Hypothalamus (tissue), 51 donors: ENCODE measurements around the gene TPSD1.
"Not testable (repeated sequence)": the region's sequence is repeated elsewhere in the genome, so short reads cannot be mapped to it uniquely, and the experiment has no call there.

Source experiments
- DNase-seq, 51 donors: peaks; one replicate each; lab custom pipeline; 2025; lab: John Stamatoyannopoulos, UW

Gene TPSD1

DNA sequence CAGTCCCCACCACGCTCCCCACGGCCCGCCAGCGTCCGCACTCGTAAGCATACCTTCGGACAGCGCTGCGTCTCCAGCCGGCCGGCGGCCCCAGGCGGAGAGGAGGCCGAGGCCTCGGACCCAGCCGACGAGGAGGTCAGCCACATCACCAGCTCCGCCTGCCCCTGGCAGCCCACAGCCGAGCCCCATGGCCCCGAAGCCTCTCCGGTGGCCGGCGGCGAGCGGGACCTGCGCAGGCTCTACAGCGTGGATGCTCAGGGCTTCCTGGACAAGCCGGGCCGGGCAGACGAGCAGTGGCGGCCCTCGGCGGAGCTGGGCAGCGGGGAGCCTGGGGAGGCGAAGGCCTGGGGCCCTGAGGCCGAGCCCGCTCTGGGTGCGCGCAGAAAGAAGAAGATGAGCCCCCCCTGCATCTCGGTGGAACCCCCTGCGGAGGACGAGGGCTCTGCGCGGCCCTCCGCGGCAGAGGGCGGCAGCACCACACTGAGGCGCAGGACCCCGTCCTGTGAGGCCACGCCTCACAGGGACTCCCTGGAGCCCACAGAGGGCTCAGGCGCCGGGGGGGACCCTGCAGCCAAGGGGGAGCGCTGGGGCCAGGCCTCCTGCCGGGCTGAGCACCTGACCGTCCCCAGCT, 35.7 kb upstream of the TPSD1 start:
- DNase-seq, result no peak

- DNase-seq, result no peak
Measured at GRCh38 chr16:1220841-1221627, 34.8 kb upstream of the TPSD1 start.

DNA sequence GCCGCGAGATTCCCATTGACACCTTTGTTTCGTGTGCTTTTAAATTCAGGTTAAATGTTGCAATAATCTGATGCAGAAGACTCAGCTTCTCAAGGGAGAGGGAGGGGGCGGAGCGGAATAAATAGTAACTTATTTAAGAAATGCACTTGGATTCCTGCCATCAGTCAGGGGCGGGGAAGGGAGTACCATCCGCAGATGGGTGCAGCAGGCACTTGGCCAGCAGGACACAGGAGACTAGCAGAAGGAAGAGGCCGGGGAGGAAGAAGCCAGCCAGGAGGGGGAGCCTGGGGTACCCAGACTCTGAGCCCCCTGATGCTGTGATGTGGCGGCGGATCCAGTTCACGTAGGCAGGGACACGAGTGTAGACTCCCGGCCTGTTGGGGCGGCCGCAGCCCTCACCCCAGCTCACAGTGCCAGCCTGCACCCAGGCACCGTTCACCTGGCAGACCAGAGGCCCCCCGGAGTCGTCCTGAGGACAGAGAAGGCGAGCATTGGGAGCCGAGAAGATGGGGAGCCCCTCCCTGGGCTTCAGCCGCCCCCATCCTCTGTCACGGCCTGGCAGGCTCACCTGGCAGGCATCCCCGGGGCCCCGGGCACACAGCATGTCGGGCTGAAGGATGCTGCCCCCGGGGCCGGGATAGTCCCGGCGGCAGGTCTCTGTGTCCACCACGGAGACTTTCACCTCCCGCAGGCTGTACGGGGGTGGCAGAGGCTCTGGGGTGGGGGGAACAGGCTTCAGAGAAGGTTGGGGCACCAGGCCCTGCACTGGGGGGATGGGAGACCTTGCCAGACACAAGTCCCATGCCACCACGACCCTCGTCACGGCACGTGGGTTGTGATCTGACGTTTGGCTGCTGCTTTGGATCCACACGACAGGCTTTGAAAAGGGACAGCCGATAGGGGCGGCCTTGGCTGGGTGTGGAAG, 34.0 kb upstream of the TPSD1 start:
- peak in 1 of 51 donors; percentile 3 for DNase-seq

- no peak for DNase-seq
Measured at GRCh38 chr16:1222553-1223354, 33.1 kb upstream of the TPSD1 start.

DNA sequence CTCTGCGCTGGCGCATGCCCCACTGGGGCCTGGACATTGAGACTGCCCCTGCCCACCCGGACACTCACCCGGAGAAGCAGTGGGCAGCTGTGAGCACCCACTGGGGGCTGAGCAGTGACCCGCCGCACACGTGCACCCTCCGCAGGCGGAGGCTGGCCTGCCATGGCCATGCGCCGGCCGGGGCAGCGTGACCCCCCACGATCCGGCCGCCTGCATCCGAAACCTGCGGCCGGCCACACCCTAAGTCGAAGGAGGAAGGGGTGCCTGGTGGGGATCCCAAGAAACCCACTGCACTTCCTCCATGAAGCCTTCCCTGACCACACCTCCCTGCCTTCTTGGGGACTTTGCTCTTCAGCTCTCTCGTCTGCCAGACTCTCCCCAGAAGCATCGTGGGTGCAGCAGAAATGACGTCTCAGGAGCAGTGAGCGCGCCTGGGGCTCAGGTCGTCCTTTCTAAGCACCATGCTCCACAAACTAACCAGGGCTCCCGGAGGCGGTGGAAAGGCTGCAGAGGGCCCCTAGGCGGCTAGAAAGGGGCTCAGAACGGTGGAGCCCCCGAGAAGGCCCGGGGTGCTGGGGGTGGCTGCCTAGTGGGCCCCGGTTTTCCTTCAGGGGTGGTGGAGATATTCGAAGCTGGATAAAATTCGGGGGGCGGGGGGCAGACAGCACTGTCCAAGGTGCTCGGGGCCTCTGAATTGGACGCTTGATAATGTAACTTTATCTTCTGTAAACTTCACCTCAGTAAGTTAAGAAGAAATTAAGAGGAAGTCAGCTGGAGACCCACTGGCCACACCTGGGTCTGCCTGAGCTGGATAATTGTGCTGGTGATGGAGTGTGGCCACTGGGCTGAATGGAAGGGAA, 32.3 kb upstream of the TPSD1 start:
- DNase-seq, result no peak

DNA sequence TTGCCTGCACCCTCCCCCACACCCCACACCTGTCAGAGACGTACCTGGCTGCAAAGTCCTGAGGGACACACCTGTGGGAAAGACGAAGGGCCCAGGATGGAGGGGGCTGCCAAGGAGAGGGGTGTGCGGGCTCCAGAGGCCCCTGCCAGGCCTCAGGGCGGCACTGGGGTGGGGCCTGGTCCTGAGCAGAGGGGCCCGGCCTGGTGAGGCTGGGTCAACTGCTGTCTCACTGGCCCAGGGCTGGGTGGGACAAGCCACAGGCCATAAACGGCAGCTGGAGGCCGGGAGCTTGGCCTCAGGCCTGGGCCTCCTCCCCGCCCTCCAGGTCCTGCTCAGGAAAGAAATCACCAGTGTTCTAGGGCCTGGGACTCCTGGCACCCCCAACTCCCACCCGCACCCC, 31.3 kb upstream of the TPSD1 start:
- no peak for DNase-seq

GRCh38 chr16:1225051-1225451, 30.8 kb upstream of the TPSD1 start, which contains the start of gene TPSG1:
TSS of gene TPSG1 (minus strand) at chr16:1225268. CDS start at chr16:1225252, 16 bp downstream.
- no peak for DNase-seq

- not testable (repeated sequence) for DNase-seq
Measured at GRCh38 chr16:1225728-1226311, 30.0 kb upstream of the TPSD1 start.

GRCh38 chr16:1226692-1227091, 29.2 kb upstream of the TPSD1 start:
- not testable (repeated sequence) for DNase-seq

DNA sequence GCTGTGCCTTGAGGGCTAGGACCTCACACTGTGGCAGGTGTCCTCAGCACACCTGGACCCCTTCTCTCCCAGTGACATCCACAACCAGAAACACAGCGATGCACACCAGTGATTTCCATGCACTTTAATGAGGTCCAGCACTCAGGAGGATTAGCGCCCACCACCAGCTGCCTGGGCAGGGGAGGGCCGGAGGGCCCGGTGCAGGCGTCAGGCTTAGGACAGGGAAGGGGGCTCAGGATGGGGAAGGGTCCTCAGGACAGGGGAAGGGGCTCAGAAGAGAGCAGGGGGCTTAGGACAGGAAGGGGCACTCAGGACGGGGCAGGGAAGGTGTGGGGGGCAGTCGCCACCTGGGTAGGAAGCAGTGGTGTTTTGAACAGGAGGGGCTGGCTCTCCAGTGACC, 27.6 kb upstream of the TPSD1 start:
- DNase-seq, result not testable (repeated sequence)

- DNase-seq, result not testable (repeated sequence)
Measured at GRCh38 chr16:1229476-1229875, 26.4 kb upstream of the TPSD1 start.

DNA sequence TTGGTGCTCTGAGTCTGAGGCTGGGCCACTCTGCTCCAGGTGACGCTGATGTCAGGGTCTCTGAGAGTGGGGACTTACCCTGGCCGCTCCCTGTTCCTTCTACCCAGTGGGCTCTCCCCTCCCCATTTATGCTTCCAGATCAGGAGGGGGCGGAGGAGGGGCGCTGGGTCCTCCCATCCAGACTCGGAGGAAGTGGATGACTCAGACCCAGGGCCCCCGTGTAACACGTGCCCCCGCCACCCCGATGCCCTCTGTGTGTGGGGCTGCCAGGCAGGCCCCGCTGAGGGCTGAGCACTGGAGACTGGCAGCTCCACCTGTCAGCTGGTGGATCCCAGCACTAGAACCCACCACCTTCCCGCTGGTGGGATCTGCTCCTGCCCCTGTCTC, 25.8 kb upstream of the TPSD1 start, which contains the start of gene TPSB2:
Gene TPSB2, minus strand, starts transcription at position 101 of the 387 bp plus-strand sequence. CDS start 233 bp downstream, outside the sequence.
- not testable (repeated sequence) for DNase-seq

- not testable (repeated sequence) for DNase-seq
Measured at GRCh38 chr16:1230471-1231212, 25.2 kb upstream of the TPSD1 start.

- not testable (repeated sequence) for DNase-seq
Measured at GRCh38 chr16:1231301-1231700, 24.6 kb upstream of the TPSD1 start.

GRCh38 chr16:1232049-1232748, 23.7 kb upstream of the TPSD1 start:
- not testable (repeated sequence) for DNase-seq

- not testable (repeated sequence) for DNase-seq
Measured at GRCh38 chr16:1236659-1237058, 19.2 kb upstream of the TPSD1 start.

GRCh38 chr16:1237990-1238389, 17.9 kb upstream of the TPSD1 start:
- DNase-seq, result no peak
